OCI-LY1 (cell line): ENCODE data around the gene CCDC50.

Source experiments
- CTCF ChIP-seq: fragments of 200-600 bp; sonication (generic), shearing (Covaris generic); IDR thresholded peaks from 2 replicates; pipeline ENCODE4 v1.5.1; 2017; ENCODE audit warnings: mild to moderate bottlenecking, antibody characterized with exemption, low read length, moderate library complexity, mixed read lengths
- EZH2 ChIP-seq: fragments of 200-600 bp; sonication (generic), shearing (Covaris generic); IDR thresholded peaks from 2 replicates; pipeline ENCODE4 v1.8.0; 2017; ENCODE audit warnings: borderline replicate concordance, mixed run types, mild to moderate bottlenecking, antibody characterized with exemption, low read length, moderate library complexity, mixed read lengths

- TF ChIP-seq EZH2 = no peak
- TF ChIP-seq CTCF = no peak
Observed at GRCh38 chr3:191358929-191359328, 29.7 kb downstream of the CCDC50 start.
